Muscle layer of colon (tissue), 2 donors: ENCODE measurements around the gene HP.
A peak's percentile ranks its signal among the peaks of the same experiment; 100 is the strongest.

Experiments used
- H3K27ac ChIP-seq: one replicate; pipeline ENCODE4 v1.7.0; 2013; ENCODE audit warnings: low read depth, mild to moderate bottlenecking, low read length, moderate library complexity
- H3K27me3 ChIP-seq, 2 donors: one replicate each; pipeline ENCODE4 v1.7.0; 2013; ENCODE audit warnings: low read length in 2 of 2, mild to moderate bottlenecking in 2 of 2; ENCODE audit not compliant: insufficient read depth in 2 of 2, control insufficient read depth in 1 of 2
- H3K36me3 ChIP-seq: one replicate; pipeline ENCODE4 v1.7.0; 2013; ENCODE audit warnings: mild to moderate bottlenecking, low read length; ENCODE audit not compliant: insufficient read depth
- H3K4me1 ChIP-seq: one replicate; pipeline ENCODE4 v1.7.0; 2013; ENCODE audit warnings: mild to moderate bottlenecking, low read length; ENCODE audit not compliant: insufficient read depth
- H3K4me3 ChIP-seq, 2 donors: one replicate each; pipeline ENCODE4 v1.7.0; 2013; ENCODE audit warnings: low read length in 2 of 2, low read depth in 1 of 2, mild to moderate bottlenecking in 1 of 2, moderate library complexity in 1 of 2
- H3K9ac ChIP-seq: one replicate; pipeline ENCODE4 v1.7.0; 2013; ENCODE audit warnings: low read length
- H3K9me3 ChIP-seq: one replicate; pipeline ENCODE4 v1.7.0; 2013; ENCODE audit warnings: mild to moderate bottlenecking, low read length
- donor health status: abdominal sarcoma.
- donor health status: Adenocarcinoma of cecum.

The HP gene

DNA sequence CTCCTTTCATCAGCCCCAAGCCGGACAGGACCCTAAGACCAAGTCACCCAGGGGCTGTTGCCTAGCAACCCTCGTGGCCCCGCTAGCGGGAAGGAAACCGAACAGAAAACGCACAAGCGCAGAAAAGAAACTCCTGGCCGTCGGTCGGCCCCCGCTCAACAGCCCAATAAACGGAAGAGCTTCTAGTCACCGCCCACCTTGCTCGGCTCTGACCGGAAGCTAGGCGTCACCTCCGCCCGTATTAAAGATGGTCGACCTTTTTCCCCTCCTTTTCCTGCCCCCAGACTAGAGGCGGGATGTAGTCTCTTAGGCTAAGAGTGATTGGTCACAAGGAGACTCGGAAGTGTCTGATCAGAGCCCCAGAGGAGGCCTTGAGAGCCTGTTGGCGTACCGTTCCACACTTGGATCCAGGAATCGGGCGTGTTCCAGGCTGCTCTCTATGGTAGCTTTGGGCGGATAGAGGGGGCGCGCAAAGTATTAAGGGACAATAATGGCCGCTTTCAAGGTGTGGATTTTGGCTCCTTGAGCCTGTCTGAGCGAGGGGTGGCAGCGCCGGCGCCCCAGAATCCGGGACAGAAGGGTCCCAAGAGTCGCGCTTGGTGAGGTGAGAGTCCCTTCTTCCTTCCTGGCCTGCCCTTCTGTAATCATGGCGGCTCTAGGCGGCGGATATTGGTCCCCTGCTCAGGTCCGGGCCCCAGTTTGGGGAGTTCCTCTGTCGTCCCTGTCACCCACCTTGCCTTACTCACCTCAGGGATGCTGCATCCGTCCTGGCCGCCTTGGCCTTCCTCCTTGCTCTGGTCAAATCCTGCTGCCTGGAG is 39.4 kb downstream of the HP start, which contains the start of the genes DHX38 and TXNL4B:
TSS of gene DHX38 (plus strand) at position 400 of the 818 bp plus-strand sequence. CDS start 2,311 bp downstream, outside the sequence.
TSS of gene TXNL4B (minus strand) at position 173 of the 818 bp plus-strand sequence. CDS start 2,871 bp downstream, outside the sequence.
- Histone ChIP-seq H3K4me3 (peak within 1 kb of the TSS; percentile 81 to 95), H3K27me3 (no peaks in the 10 kb centered on the region), H3K9me3 (no peaks in the 10 kb centered on the region), H3K36me3 (peaks cover 37% of the 10 kb centered on the region), H3K9ac (peak within 1 kb of the TSS; percentile 92), H3K27ac (peak within 1 kb of the TSS; percentile 90), H3K4me1 (peaks cover 27% of the 10 kb centered on the region)

DNA sequence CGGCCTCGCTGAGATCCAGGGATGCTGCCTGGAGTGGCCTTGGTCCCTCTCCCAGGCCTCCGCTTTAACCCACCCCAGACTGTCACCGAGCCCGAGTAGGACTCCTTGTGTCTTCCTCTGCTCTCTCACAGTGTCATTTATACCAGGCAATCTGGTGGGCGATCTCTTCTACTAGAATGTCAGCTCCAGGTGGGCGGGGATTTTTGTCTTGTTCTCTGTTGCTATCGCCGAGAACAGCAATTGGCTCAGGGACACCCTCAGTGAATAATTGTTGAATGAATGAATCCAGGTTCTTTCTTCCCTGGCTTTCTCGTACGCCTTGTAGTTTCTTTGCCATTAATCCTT is 39.9 kb downstream of the HP start:
- Histone ChIP-seq H3K4me1 (peaks cover 27% of the 10 kb centered on the region), H3K36me3 (peaks cover 38% of the 10 kb centered on the region), H3K9me3 (no peaks in the 10 kb centered on the region), H3K27ac (peak overlapping the region; percentile 89), H3K4me3 (peak overlapping the region; percentile 81 to 95), H3K27me3 (no peaks in the 10 kb centered on the region), H3K9ac (peak overlapping the region; percentile 92)

DNA sequence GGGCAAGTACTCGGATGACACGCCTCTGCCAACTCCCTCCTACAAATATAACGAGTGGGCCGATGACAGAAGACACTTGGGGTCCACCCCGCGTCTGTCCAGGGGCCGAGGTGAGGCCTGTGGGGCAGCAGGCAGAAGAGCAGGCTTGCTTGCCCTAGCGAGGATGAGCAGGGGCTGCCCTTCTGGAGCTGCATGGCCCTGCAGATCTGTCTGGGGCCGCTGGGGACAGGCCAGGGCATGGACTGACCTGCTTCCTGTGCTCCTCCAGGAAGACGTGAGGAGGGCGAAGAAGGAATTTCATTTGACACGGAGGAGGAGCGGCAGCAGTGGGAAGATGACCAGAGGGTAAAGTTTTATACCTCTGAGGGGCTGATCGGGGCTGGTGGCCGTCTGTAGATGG is 44.6 kb downstream of the HP start:
- Histone ChIP-seq H3K36me3 (peaks cover 78% of the 10 kb centered on the region), H3K9me3 (no peaks in the 10 kb centered on the region), H3K9ac (no peak overlapping the region), H3K4me1 (peaks cover 13% of the 10 kb centered on the region), H3K4me3 (no peak overlapping the region), H3K27ac (no peak overlapping the region), H3K27me3 (no peaks in the 10 kb centered on the region)

DNA sequence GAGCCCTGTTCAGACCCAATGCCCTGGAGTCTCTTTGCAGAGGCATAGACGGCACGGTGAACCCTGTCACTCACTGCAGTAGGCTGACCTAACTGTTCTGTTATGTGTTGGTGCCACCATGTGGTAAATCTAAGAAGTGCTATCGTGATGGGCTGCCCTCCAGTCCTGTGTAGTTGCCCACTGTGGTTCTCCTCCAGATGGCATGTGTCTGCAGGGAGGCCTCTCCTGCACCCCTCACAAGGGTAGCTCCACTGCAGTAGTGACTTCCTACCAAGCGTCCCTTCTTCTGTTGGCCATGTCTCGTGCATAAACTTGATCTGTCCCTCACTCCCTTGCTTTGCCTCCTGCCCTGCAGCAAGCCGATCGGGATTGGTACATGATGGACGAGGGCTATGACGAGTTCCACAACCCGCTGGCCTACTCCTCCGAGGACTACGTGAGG is 45.1 kb downstream of the HP start:
- Histone ChIP-seq H3K27me3 (no peaks in the 10 kb centered on the region), H3K36me3 (peaks cover 83% of the 10 kb centered on the region), H3K4me3 (no peak overlapping the region), H3K9me3 (no peaks in the 10 kb centered on the region), H3K27ac (no peak overlapping the region), H3K4me1 (peaks cover 13% of the 10 kb centered on the region), H3K9ac (no peak overlapping the region)

DNA sequence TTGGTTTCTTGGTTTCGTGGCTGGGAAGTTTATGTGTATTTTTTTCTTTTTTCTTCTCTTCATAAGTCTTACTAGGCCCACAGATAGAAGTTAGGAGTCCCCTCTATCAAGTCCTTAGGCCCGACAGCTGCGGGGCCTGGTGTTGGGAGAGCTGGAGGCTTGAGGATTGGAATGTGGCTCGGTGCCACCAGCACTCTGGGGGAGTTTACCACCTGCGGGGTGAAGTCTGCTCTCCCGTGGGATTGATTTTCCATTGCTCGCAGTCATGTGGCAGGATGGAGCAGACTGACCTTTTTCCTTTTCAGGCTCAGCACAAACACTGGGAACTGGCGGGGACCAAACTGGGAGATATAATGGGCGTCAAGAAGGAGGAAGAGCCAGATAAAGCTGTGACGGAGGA is 46.9 kb downstream of the HP start:
- H3K4me1 ChIP-seq: no peaks in the 10 kb centered on the region
- peaks cover 92% of the 10 kb centered on the region for H3K36me3 ChIP-seq
- H3K27ac ChIP-seq: no peak overlapping the region
- no peaks in the 10 kb centered on the region for H3K9me3 ChIP-seq
- no peak overlapping the region for H3K9ac ChIP-seq
- H3K27me3 ChIP-seq: no peaks in the 10 kb centered on the region
- no peak overlapping the region for H3K4me3 ChIP-seq

DNA sequence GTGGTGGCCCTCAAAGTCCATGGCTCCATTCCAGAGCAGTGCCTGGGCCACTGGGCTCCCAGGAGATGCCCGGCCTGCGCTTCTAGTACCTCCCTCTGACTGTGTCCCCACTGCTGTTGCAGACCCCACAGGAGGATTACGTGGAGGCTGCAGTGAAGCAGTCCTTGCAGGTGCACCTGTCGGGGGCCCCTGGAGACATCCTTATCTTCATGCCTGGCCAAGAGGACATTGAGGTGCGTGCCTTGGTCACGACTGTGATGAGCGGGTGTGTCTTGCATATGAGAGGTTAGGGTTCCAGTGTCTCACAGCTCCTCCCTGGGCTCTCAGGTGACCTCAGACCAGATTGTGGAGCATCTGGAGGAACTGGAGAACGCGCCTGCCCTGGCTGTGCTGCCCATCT is 50.6 kb downstream of the HP start:
- H3K9me3 ChIP-seq: no peaks in the 10 kb centered on the region
- H3K36me3 ChIP-seq: peaks cover 94% of the 10 kb centered on the region
- no peak overlapping the region for H3K4me3 ChIP-seq
- H3K4me1 ChIP-seq: no peaks in the 10 kb centered on the region
- no peak overlapping the region for H3K9ac ChIP-seq
- no peaks in the 10 kb centered on the region for H3K27me3 ChIP-seq
- no peak overlapping the region for H3K27ac ChIP-seq

DNA sequence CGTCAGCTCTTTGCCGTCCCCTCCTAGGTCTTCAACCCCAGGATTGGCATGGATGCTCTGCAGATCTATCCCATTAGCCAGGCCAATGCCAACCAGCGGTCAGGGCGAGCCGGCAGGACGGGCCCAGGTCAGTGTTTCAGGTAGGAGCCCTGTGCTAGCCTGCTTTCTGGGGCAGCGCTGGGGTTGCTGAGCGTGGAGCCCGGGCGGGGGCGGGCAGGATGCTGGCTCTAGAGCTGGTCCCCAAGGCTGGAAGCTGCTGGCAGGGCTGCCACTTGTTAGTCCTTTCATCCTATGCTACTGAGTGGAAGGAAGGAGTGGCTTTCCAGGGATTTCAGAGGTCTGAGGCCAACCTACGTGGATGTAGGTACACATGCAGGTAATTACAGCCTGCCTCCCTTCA is 51.7 kb downstream of the HP start:
- Histone ChIP-seq H3K27me3 (no peaks in the 10 kb centered on the region), H3K4me3 (no peak overlapping the region), H3K4me1 (no peaks in the 10 kb centered on the region), H3K27ac (no peak overlapping the region), H3K9ac (no peak overlapping the region), H3K9me3 (no peaks in the 10 kb centered on the region), H3K36me3 (peaks cover 94% of the 10 kb centered on the region)

DNA sequence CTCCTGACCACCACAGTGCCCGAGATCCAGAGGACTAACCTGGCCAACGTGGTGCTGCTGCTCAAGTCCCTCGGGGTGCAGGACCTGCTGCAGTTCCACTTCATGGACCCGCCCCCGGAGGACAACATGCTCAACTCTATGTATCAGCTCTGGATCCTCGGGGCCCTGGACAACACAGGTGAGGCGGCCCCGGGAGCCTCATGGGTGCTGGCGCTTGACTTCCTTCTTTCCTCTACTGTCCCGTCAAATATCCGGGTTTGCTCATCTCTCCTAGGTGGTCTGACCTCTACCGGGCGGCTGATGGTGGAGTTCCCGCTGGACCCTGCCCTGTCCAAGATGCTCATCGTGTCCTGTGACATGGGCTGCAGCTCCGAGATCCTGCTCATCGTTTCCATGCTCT is 53.1 kb downstream of the HP start:
- Histone ChIP-seq H3K4me1 (no peaks in the 10 kb centered on the region), H3K4me3 (no peak overlapping the region), H3K9me3 (no peaks in the 10 kb centered on the region), H3K9ac (no peak overlapping the region), H3K27me3 (no peaks in the 10 kb centered on the region), H3K27ac (no peak overlapping the region), H3K36me3 (peaks cover 94% of the 10 kb centered on the region)

DNA sequence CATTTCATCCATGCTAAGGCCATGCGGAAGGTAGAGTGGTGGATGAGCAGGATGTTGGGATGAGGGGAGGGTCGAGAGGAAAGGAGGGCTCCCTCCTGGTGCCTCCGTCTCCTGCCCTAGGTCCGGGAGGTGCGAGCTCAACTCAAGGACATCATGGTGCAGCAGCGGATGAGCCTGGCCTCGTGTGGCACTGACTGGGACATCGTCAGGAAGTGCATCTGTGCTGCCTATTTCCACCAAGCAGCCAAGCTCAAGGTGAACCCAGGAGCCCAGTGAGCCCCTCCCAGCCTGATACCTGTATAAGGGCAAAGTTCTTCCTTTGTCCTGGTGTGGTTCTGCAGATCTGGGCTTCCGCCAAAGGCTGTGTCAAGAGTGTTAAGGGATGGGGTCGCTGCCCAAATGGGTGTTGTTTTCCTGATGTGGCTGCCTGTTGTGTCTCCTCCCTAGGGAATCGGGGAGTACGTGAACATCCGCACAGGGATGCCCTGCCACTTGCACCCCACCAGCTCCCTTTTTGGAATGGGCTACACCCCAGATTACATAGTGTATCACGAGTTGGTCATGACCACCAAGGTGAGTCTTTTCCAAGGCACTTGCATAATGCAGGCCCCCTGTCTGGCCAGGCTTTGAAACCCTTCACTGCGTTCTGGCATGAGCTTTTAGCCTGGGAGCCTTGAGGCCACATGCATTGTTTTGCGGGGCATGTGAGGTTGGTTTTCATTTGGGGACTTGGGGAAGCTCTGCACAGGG is 54.2 kb downstream of the HP start:
- H3K4me1 ChIP-seq: no peaks in the 10 kb centered on the region
- peaks cover 91% of the 10 kb centered on the region for H3K36me3 ChIP-seq
- H3K4me3 ChIP-seq: no peak overlapping the region
- H3K9me3 ChIP-seq: no peaks in the 10 kb centered on the region
- no peaks in the 10 kb centered on the region for H3K27me3 ChIP-seq
- H3K27ac ChIP-seq: no peak overlapping the region
- H3K9ac ChIP-seq: no peak overlapping the region

DNA sequence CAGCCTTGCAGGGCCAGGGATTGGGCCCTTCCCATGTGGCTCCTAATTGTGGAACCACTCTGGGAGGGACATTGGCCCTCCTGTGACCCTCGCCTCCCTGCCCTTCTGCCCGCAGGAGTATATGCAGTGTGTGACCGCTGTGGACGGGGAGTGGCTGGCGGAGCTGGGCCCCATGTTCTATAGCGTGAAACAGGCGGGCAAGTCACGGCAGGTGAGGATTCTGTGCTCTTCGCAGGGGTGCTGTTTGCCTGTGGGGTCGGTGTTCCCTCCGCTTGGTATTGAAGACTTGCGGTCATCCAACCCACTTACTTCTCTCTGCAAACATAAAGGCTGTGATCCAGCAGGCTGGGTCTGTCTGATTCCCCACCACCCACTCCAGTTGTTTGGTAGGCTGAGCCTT is 55.0 kb downstream of the HP start:
- Histone ChIP-seq H3K9ac (no peak overlapping the region), H3K9me3 (no peaks in the 10 kb centered on the region), H3K27ac (no peak overlapping the region), H3K4me1 (no peaks in the 10 kb centered on the region), H3K4me3 (no peak overlapping the region), H3K27me3 (no peaks in the 10 kb centered on the region), H3K36me3 (peaks cover 83% of the 10 kb centered on the region)

DNA sequence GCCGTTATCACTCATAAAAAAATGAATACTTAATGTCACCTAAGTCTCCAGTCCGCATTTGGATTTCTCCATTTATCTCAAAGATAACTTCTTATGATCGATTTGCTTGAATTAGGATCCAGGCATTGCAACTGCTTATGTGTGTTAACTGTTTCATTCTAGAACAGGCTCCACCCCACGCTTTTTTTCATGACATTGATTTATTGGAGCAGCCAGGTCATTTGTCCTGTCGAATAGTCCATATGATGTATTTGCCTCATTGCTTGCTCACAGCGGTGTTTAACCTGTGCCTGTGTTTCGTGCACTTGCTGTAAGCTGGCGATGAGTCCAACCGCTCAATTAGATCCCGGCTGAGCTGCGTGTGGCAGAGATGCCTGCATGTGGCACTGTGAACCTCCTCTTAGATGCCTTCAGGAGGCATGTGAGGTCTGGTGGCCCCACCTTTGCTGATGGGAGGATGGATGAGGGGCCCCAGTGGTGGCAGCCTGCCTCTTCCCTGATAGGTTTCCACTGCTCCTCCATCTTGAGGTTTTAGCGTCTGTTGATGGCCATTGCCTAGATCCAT is 55.7 kb downstream of the HP start:
- H3K9me3 ChIP-seq: no peaks in the 10 kb centered on the region
- H3K27me3 ChIP-seq: no peaks in the 10 kb centered on the region
- H3K27ac ChIP-seq: no peak overlapping the region
- H3K36me3 ChIP-seq: peaks cover 76% of the 10 kb centered on the region
- no peak overlapping the region for H3K4me3 ChIP-seq
- H3K4me1 ChIP-seq: no peaks in the 10 kb centered on the region
- H3K9ac ChIP-seq: no peak overlapping the region
